HG03439 (cell line): ENCODE data around the gene EPHA4.

Experiments
- ATAC-seq: cut with Tn5 transposase; IDR thresholded peaks from one replicate; pipeline ENCODE4 v1.9.1; 2021; ENCODE audit warnings: mild to moderate bottlenecking, moderate library complexity; ENCODE audit not compliant: unreplicated experiment

Gene EPHA4

DNA sequence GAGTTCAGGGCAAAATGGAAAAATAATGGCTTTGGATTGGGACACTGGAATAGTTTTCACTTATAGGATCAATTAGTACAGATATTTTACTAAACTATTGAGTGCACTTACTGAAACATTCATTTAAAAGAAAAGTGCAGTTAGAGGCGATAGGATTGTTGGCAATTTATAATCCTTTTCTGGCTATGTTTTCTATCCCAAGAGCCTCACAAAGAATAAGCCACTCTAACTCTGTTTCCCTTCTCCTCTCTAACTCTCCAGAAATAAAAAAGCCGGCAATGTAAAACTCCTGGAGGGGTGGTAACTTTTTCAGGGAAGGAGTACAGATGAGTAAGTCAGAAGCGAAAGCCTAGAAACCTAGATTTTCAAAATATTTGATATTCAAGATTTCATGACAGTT, 91.3 kb downstream of the EPHA4 start:
- ATAC-seq: no peak

DNA sequence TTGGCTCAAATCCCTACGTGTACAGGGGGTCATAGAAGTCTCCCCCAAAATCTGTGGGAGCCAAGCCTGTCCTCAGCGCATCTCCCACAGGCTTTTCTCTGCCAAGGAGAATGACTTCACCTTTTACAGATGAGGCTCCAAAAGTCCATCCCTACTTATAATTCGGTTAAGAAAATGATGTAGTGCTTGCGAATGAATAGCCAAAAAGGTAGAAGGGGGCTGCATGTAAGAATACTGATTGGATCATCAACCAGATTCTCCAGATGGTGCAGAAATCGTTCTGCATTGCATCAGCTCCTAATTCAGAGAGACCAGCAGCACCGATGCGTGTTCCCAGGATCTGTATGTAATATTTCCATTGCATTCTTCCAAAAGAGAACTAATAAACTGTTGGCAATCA, 91.9 kb downstream of the EPHA4 start:
- ATAC-seq: no peak

DNA sequence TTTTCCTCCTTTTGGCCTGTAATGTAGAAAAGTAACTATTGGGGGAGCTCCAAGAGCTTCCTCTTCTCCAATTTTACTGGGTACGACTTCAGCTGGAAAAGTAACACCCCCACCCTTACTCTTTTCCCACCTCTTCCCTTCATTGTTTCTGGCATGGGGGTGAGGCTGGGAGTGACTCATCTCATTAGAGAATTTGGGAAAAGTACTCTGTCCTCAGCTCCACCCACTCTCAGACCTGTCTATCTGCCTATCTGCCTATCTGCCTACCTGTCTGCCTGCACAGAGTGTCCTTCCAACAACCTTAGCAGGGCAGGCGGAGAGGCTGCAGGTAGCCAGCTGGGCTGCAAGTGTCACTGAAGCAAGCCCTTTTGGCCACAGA, 93.6 kb downstream of the EPHA4 start:
- no peak for ATAC-seq

DNA sequence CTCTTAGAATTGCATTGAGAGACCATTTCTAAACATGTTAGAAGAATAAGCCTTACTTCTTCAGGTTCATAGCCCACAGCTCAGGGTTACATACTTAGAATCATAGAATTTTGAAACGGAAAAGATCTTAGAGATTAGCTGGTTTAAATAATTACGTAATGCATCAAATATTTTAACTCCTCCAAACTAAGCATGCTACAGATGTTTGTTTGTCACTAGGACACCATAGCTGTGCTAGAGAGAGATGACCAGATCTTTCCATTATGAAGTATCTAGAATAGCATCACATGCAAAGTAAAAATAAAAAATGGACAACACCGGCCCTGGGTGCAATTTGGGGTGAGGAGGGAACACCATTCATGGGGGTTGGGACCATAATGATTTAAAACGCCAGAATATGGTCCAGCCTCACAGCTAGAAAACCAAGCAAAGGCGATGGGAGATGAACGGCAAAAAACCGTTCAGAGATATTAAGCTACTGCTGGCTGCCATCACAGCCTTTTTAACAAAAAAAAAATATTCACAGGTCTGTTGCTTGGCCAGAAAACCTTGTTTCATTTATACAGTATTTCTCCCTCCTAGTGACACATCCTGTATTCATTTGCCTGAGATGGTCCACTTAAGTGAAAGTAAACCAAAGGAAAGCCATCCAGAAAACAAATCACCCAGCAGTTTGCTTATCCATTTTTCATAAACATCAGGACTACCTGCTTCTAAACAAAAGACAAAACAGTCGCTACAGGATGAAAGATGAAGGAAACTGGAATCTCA, 94.2 kb downstream of the EPHA4 start:
- ATAC-seq: no peak

DNA sequence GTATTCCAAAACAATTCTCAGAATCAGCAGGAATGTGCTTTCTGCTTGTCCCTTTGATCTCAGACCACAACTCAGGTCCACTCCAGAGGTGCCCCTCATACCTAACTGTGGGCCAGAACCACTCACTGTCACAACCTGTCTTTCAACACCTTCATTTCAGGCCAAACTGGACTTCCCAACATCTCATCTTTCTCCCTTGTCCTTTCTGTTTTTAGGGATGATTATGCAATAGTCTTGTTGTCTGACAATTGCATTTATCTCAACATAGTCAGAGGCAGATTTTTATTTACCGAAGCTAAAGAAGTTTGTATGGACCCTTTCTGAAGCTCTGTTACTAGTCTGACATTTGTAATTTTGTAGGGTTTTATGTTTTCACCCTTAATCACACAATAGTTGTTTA, 95.9 kb downstream of the EPHA4 start:
- no peak for ATAC-seq

DNA sequence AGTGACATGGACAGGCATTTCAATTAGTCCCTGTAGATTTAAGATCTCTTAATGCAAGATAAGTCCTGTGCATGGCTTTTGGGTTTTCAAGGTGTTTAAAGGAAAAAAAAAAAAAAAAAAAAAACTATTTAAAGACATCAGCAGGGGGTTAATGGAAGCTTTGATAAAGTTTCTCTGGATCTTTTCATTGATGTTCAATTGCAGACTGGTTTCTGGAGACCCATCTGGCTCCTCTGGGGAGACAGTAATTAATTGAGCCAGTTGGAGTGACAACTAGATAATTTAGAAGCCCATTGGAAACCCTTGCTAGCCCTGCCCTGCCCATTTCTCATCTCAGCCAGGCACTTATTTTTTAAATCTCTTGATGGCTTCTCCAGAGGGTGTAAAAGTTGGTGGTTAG, 98.7 kb downstream of the EPHA4 start:
- no peak for ATAC-seq

DNA sequence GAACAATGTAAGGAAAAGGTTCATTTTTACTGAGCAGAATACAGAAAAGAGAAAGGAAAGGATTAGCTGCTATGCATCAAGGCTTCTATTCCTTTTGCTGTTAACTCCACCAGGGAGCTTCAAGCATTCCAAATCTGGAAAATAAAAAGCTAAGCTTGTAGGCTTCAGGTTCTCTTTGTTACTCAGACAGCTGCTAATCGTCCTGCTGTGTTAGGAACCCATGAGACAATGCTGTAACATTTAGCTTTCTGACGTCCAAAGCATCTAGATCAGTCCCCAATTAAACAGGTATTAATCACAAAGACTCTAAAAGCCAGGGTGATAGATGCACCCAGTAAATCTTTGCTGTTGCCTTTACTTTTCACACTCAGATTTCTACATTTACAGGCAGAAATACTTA, 103.8 kb downstream of the EPHA4 start:
- ATAC-seq: no peak

DNA sequence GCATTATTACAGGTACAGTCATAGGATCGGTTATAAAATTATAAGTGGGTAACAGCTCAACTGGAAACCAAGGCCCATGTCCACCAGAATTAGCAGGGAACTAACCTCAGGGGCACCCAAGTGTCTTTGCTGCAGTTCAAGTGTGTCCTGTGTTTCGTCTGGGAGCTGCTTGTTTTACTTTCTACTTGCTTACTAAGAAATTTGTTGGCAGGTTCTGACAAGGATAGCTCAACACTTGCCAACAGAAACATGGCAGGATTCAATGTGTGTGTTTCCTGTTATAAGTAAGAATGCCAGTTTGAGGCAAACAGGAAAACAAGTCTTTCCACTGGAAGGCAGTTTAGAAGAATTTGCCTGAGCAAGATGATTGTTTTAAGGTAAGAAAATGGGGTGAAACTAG, 104.5 kb downstream of the EPHA4 start:
- ATAC-seq: no peak

DNA sequence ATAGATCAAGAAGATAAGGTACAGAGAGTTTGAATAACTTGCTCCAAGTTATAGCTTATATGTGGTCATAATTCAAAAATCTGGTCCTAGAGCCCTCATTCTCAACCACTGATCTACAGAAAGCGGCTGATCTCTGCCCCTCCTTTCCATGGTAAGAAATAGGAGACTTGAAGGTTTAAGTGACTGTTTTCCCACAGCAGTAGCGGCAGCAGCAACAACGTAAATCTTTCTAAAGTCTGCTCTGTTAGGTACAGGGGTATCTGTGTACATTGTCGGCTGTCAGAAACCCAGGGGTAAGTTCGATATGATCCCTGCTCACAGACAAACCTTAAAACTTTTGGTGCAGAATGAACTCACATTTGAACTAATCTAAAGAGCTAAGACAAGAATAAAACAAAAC, 105.4 kb downstream of the EPHA4 start:
- no peak for ATAC-seq

DNA sequence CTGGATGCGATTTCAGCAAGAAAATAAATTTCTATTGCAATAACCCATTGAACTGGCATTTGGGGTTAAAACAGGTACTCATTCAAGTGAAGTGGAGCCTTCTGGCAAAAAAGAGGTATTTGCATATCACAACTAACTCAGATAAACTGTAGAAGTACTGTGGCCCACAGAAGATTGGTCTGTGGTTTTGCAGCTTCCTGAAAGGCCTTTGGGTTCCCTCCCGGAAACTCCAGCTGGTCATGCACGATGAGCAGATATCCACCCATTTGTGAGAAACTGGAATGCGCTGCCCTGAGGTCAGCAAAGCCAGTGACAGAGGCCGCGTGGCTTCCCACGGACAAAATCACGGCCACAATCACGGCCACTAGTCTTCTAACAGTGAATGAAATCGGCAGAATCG, 106.3 kb downstream of the EPHA4 start:
- ATAC-seq: no peak

DNA sequence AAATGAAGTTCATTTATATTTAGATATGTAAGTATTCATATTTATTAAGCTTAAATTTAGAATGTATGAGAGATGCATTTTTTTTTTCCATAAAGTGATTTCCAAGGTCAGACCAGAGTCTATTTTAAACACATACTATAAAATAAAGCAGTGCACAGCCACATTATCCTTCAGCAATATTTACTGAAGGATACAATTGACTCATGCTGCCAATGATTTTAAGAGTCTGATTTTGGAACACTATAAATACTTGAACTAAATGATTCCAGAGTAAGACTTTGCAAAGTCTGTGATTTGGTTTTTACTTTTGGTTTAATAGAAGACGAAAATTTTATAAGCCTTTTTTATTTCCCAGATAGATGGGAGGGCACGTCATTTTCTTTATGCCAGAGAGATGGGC, 107.1 kb downstream of the EPHA4 start:
- ATAC-seq: no peak

DNA sequence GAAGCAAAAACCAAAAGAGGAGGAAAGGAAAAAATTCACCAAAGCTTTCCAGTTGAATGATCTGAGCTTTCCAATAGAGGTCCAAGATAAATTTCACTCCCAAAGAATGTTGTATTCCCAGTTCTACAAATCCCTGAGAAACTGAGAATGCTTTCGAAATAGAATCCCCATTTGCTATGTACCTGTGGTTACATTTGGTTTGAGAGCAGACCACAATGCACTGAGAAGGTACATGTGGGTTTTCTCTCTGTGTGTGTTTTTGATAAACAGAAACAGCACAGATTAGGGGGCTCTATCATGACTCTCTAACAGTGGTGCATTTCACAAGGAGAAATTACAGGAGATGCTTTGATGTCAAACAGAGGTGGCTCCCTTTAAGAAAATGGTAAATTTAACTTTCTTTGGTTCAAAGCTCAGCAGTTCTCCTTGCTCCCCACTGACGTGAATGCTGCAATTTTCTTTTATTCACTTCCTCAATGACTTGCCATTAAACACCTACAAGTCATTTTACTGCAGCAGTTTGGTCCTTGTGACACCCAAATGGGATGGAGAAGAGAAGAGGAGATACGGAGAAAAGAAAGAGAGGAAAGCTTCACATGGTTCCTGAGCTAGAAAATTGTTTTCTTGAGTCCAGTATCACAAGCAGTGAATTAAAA, 108.7 kb downstream of the EPHA4 start:
- no peak for ATAC-seq

DNA sequence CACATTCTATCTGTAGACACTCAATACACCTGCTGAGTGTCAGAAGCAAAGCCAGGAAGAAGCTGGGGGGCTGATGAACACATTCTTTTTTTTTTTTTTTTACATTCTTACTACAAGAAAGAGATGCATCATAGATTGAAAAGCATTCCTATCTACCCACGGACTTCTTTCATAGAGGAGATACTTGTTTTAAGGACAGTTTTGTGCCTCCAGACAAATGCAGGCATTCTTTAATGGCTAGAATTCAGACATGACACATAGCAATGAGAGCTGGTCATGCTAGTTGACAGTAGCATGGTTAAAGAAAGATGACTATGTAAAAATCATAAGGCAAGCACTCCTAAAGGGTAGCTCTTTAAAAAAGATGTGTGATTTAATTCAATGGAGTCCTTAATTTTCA, 110.2 kb downstream of the EPHA4 start:
- ATAC-seq: no peak

DNA sequence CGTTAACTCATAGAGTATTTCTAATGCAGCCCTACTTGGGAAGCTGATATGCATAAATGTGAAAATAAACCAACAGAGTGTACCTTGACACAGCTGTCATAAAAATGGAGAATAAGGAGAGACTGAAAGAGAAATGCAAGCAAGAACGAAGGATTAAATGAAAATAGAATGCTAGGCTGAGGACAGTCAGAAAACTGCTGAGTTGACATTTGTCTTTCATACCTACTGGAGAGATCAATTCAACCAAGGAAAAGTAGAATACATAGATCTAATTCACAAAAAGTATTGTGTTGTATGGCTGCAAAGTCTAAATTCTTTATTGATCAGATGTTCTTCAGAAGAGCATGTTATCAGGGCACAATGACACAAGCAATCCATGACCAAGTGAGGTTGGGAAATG, 112.0 kb downstream of the EPHA4 start:
- ATAC-seq: no peak

DNA sequence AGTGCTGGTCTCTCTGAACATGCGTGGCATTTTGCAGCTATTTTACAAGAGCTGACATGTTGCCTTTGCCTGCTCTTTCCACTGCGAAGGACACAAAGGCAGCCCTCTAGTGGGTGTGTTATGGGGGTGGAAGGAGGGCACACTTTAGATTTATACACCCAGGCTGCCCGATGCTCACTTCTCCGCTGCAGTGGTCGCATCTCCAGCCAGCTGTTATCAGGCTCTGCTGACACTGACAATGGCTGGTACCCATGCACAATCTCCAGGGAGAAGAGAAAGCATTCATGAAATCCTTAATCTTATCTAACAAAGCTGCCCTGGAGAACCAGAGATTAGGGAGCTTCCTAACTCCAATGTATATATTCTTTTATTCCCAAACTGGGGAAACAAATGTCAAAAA, 113.5 kb downstream of the EPHA4 start:
- ATAC-seq: no peak

DNA sequence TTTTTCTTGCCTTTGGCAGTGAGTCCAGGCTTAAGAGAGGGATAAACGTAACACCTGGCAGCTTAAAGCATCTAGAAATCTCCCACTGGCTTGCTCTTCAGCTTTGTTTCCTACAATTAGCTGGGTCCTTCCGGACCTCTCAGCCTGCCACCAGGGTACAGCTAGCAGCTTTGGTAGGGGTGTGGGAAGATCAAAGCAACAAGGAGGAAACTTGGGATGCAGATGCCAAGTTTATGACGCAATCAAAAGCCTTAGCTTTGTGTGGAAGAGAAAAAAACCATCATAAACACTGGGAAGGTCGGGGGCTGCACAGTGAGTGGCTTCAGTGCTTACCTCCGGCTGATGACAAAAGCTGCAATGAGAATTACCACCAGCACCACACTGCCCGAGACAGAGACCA, 116.9 kb downstream of the EPHA4 start:
- ATAC-seq: no peak

DNA sequence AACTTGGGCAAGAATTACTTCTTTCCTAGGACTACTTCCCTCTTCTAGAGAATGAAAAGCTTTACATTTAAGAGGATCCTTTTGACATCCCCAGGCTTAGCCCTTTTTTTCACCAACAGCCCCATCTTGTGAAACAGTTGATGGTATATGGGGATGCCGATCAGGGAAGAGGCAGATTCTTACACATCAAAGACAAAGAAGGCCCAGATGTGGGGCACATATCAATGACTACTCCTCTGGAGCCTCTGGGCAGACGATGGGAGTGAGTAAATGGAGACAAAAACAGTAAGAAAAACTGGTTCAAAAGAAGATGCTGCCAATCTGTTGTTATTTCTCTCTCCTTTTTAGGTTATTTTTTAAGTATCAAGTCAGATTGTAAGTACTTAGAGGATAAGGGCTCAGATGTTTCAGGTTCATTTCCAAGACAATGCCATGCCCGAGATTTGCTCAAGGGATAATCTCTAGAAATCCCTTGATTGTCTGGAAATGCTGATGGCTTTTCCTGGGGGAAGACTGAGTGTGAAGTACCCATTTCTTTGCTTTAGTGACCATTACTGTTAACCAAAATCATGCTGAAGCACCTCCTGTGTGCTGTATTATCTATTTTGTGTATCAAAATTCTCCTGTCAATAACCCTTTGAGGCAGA, 117.5 kb downstream of the EPHA4 start:
- ATAC-seq: no peak

DNA sequence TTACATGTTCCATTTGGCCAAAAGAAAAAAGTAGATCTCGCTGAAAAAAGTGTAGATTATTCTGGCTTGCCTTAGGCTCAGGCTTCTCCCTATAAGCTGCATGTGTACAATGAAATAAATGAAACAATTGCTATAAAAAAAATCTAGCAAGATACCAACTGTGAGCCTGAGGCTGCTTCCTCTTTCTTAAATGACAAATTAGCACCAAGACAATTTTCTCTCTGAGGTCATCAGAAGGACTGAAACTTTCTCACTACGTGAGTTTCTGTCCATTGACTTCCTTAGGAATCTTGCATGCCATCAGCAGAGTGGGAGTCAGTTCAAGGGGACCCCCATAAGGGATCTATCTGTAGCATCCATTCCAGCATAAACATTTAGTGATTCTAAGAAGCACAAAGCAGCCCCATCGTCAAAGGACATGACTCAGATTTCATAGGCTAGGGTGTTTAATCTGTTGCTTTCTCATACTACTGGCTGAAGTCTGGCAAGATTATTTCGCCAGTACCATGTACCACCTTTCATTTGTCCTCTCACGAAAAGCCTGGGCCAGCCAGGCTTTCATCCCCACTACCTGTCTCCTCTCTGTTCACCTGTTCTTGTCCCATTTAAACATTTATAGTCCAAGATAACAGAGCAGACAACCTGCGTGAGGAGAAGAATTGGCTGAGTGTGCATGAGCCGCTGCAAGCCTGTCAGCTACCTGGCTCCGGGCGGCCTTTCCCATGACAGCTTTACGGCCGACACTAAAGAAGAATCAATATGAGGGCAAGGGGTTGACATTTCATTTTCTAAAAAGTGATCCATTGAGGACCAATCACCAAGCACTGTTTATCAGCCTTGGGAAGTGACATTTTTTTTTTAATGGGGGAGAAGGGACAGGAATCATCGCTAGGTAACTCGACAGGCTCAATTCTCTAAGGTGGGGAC, 120.0 kb downstream of the EPHA4 start:
- no peak for ATAC-seq

DNA sequence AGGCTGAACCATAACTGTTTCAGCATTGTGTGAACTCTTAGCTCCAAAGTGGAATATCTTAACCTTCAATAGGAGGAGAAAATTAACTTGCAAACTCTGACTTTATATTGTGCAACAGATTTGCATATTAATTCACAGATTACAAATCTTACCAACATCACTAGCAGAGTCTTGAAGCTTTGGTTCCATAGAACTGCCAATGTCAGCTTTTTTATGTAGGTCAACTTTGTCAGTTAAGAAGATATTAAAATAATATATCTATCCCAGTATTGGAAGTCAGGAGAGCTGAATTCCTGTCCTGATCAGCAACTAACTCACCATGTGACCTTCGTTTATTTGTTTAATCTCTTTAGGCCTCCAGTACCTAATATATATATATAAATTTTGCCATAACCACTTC, 121.8 kb downstream of the EPHA4 start:
- ATAC-seq: no peak

DNA sequence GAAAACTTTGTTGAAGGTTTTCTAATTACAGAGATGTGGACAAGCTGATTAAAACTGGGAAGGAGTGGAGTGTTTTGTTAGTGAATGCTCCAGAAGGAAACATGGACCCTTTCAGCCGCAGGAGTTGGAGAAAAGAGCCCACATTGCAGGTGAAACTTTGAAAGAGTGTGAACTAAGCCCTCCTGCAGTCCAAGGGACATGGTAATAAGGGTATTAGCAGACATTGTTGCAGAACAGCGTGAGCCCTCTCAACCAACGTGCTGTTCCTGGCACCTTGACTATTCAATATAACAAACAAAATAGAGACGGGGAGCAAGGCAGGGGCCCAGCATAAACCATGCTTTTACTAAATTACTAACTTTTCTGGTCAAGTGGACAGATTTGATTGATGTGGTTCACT, 122.7 kb downstream of the EPHA4 start:
- no peak for ATAC-seq

DNA sequence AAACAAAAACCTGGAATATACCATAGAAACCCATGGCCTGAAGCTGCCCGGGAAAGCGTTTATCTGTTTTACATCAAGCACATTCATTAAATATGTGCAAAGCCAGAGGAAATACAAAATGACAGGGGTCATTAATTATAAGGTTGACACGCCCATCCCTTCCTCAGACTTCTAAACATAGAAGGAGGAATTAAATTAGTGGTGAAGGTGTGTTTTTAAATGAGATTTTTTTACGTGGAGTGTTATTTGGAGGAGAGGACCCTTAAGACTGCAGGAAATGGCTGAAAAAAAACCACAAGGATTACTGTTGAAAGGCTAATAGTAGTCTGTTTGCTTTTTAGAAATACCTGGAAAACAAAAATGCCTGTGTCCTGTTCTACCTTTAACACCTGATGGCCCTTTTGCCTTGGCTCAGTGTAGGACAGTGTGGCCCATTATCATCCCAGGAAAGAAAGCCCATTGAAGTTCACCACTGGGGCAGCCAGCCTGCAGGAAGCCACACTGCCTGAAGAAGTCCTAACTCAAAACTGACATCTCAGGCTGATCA, 123.2 kb downstream of the EPHA4 start:
- ATAC-seq: no peak
